ENCODE results near the gene RPL22. TPM values are rescaled to one million over a fixed set of nuclear protein-coding genes. Genes with fewer than 3 reads are reported as not detected.

The RPL22 gene
- total RNA-seq, 1 donor from 2014 or later, result 601 TPM

- DNase-seq (ENCODE audit: low spot score), result no peak
- peaks cover 9% of the 10 kb centered on the region for H3K27me3 Mint-ChIP-seq (ENCODE audit: unreplicated experiment)
- no peaks in the 10 kb centered on the region for H3K4me1 Mint-ChIP-seq (ENCODE audit: unreplicated experiment)
- no peak overlapping the region for H3K27ac Mint-ChIP-seq (ENCODE audit: unreplicated experiment)
- H3K36me3 Mint-ChIP-seq (ENCODE audit: low read depth, unreplicated experiment), result no peaks in the 10 kb centered on the region
- TF ChIP-seq CTCF (IDR thresholded peaks at IDR 0.05; ENCODE audit: unreplicated experiment), result no peak
- no peaks in the 10 kb centered on the region for H3K9me3 Mint-ChIP-seq (ENCODE audit: unreplicated experiment)
- H3K4me3 Mint-ChIP-seq (ENCODE audit: unreplicated experiment), result no peak overlapping the region
These were observed 11.4 kb upstream of the RPL22 start for GRCh38 chr1:6210591-6211355.

- no peak overlapping the region for H3K27ac Mint-ChIP-seq (ENCODE audit: unreplicated experiment)
- no peak for DNase-seq (ENCODE audit: low spot score)
- H3K36me3 Mint-ChIP-seq (ENCODE audit: low read depth, unreplicated experiment), result no peaks in the 10 kb centered on the region
- H3K27me3 Mint-ChIP-seq (ENCODE audit: unreplicated experiment), result peaks cover 9% of the 10 kb centered on the region
- no peak overlapping the region for H3K4me3 Mint-ChIP-seq (ENCODE audit: unreplicated experiment)
- H3K9me3 Mint-ChIP-seq (ENCODE audit: unreplicated experiment), result no peaks in the 10 kb centered on the region
- no peak for TF ChIP-seq CTCF (IDR thresholded peaks at IDR 0.05; ENCODE audit: unreplicated experiment)
- H3K4me1 Mint-ChIP-seq (ENCODE audit: unreplicated experiment), result no peaks in the 10 kb centered on the region
These were observed 10.5 kb upstream of the RPL22 start for GRCh38 chr1:6209661-6210580.

GRCh38 chr1:6208723-6209660, 9.6 kb upstream of the RPL22 start:
- Mint-ChIP-seq H3K27me3 (ENCODE audit: unreplicated experiment) (peaks cover 9% of the 10 kb centered on the region), H3K36me3 (ENCODE audit: low read depth, unreplicated experiment) (no peaks in the 10 kb centered on the region)
- peak; percentile 35 for TF ChIP-seq CTCF (IDR thresholded peaks at IDR 0.05; ENCODE audit: unreplicated experiment)

GRCh38 chr1:6207921-6208320, 8.5 kb upstream of the RPL22 start:
- Mint-ChIP-seq H3K27ac (ENCODE audit: unreplicated experiment) (no peak overlapping the region), H3K9me3 (ENCODE audit: unreplicated experiment) (no peaks in the 10 kb centered on the region)
- DNase-seq (ENCODE audit: low spot score), result no peak

More at GRCh38 chr1:6208723-6209660, 9.6 kb upstream of the RPL22 start:
- Mint-ChIP-seq H3K27ac (ENCODE audit: unreplicated experiment) (no peak overlapping the region), H3K4me3 (ENCODE audit: unreplicated experiment) (no peak overlapping the region), H3K9me3 (ENCODE audit: unreplicated experiment) (no peaks in the 10 kb centered on the region), H3K4me1 (ENCODE audit: unreplicated experiment) (no peaks in the 10 kb centered on the region)
- peak; percentile 54 for DNase-seq (ENCODE audit: low spot score)

More at GRCh38 chr1:6207921-6208320, 8.5 kb upstream of the RPL22 start:
- Mint-ChIP-seq H3K36me3 (ENCODE audit: low read depth, unreplicated experiment) (no peaks in the 10 kb centered on the region), H3K4me1 (ENCODE audit: unreplicated experiment) (no peaks in the 10 kb centered on the region), H3K4me3 (ENCODE audit: unreplicated experiment) (no peak overlapping the region), H3K27me3 (ENCODE audit: unreplicated experiment) (peaks cover 9% of the 10 kb centered on the region)
- TF ChIP-seq CTCF (IDR thresholded peaks at IDR 0.05; ENCODE audit: unreplicated experiment), result no peak

Data from endothelial cell (in vitro differentiated cells).